ENCODE data around the gene KRTAP10-8.

The KRTAP10-8 gene

DNA sequence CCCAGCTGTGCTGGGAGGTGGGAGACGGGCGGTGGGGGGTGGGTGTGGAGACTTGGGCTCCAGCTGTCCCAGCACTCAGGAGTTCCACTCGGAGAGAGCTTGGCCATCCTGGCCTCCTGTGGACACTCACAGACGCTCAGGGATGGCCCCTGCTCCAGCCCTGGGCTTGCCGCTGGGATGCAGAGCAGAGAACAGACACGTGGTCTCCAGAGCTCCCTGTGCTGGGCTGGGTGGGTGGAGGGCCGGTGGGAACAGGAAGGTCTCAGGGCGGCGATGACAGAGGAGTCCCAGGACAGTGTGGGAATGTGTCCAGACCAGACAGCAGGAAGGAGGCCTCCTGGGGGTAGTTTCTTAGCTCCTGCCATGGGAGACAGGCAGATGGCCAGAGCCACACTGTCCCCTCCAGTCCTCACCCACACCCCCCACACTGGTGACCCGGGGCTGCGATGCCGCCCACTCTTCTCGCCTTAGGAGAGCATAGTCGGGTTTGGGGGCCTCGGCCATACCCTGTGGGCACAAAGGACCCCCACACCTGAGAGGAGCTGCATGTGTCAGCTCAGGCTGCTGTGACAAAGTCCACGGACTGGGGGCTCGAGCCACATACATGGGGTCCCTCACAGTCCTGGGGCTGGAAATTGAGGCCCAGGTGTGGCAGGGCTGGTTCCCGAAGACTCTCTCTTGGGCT, 17.0 kb downstream of the KRTAP10-8 start:
- Histone ChIP-seq H3K4me3 (ENCODE audit: low read length) (no peak overlapping the region), H3K23ac (ENCODE audit: low read length) (no peak overlapping the region), H3K4ac (ENCODE audit: low read depth, low read length) (no peak overlapping the region), H3K18ac (ENCODE audit: low read length) (no peak overlapping the region), H3K79me1 (ENCODE audit: low read length) (no peaks in the 10 kb centered on the region), H3K27me3 (ENCODE audit: insufficient read depth, low read length, poor library complexity) (no peaks in the 10 kb centered on the region), H3K4me1 (ENCODE audit: control insufficient read depth, low read depth, low read length) (no peaks in the 10 kb centered on the region), H3K4me2 (ENCODE audit: low read length) (no peak overlapping the region), H2BK120ac (ENCODE audit: low read depth, low read length) (no peak overlapping the region), H2AK5ac (ENCODE audit: low read length) (no peak overlapping the region), H3K79me2 (ENCODE audit: control insufficient read depth, insufficient read depth, low read length) (no peaks in the 10 kb centered on the region), H3K36me3 (ENCODE audit: control insufficient read depth, insufficient read depth, low read length) (no peaks in the 10 kb centered on the region), H2BK5ac (ENCODE audit: low read length) (no peak overlapping the region), H3K9ac (ENCODE audit: low read length) (no peak overlapping the region), H3K27ac (ENCODE audit: low read depth, low read length) (no peak overlapping the region), H4K8ac (ENCODE audit: low read depth, low read length) (no peak overlapping the region), H2BK15ac (replicated peaks; ENCODE audit: low read depth) (no peak overlapping the region), H3K56ac (ENCODE audit: low read length) (no peak overlapping the region), H4K5ac (ENCODE audit: low read length) (no peak overlapping the region)
- no peak for DNase-seq
- no CpG with 5 or more reads among the region's 18 CpGs for WGBS (ENCODE audit: extremely low coverage, insufficient coverage, low lambda C conversion rate)

DNA sequence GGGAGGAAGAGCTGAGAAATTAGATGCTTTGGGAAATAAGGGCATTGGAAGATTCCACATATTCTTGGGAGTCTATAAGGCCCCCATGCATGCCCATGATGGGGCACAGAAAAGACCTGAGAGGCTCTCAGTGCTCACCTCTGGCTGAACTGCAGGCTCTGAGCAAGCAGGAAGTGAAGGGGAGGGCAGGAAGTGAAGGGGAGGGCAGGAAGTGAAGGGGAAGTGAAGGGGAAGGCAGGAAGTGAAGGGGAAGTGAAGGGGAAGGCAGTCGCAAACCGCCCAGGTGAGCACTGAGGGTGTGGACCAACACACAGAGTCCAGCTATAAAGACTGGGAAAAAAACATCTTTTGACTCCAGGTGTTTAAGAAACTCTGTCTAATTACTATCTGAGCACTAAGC, 18.6 kb downstream of the KRTAP10-8 start:
- no peak overlapping the region for H3K4me3 ChIP-seq (ENCODE audit: low read length)
- no peak overlapping the region for H4K5ac ChIP-seq (ENCODE audit: low read length)
- no peaks in the 10 kb centered on the region for H3K27me3 ChIP-seq (ENCODE audit: insufficient read depth, low read length, poor library complexity)
- H3K79me1 ChIP-seq (ENCODE audit: low read length): no peaks in the 10 kb centered on the region
- DNase-seq: no peak
- H3K27ac ChIP-seq (ENCODE audit: low read depth, low read length): no peak overlapping the region
- no peak overlapping the region for H3K18ac ChIP-seq (ENCODE audit: low read length)
- no peak overlapping the region for H3K23ac ChIP-seq (ENCODE audit: low read length)
- H3K56ac ChIP-seq (ENCODE audit: low read length): no peak overlapping the region
- no peak overlapping the region for H2BK15ac ChIP-seq (replicated peaks; ENCODE audit: low read depth)
- no peak overlapping the region for H2BK5ac ChIP-seq (ENCODE audit: low read length)
- no CpG with 5 or more reads among the region's 2 CpGs for WGBS (ENCODE audit: extremely low coverage, insufficient coverage, low lambda C conversion rate)
- no peaks in the 10 kb centered on the region for H3K79me2 ChIP-seq (ENCODE audit: control insufficient read depth, insufficient read depth, low read length)
- H2BK120ac ChIP-seq (ENCODE audit: low read depth, low read length): no peak overlapping the region
- H3K4me2 ChIP-seq (ENCODE audit: low read length): no peak overlapping the region
- H3K4ac ChIP-seq (ENCODE audit: low read depth, low read length): no peak overlapping the region
- no peaks in the 10 kb centered on the region for H3K36me3 ChIP-seq (ENCODE audit: control insufficient read depth, insufficient read depth, low read length)
- H3K9ac ChIP-seq (ENCODE audit: low read length): no peak overlapping the region
- H3K4me1 ChIP-seq (ENCODE audit: control insufficient read depth, low read depth, low read length): no peaks in the 10 kb centered on the region
- H2AK5ac ChIP-seq (ENCODE audit: low read length): no peak overlapping the region
- no peak overlapping the region for H4K8ac ChIP-seq (ENCODE audit: low read depth, low read length)

- no peaks in the 10 kb centered on the region for H3K79me2 ChIP-seq (ENCODE audit: control insufficient read depth, insufficient read depth, low read length)
- H3K4me3 ChIP-seq (ENCODE audit: low read length): no peak overlapping the region
- H3K56ac ChIP-seq (ENCODE audit: low read length): no peak overlapping the region
- H3K9ac ChIP-seq (ENCODE audit: low read length): no peak overlapping the region
- no peak overlapping the region for H4K8ac ChIP-seq (ENCODE audit: low read depth, low read length)
- no peak overlapping the region for H3K27ac ChIP-seq (ENCODE audit: low read depth, low read length)
- H3K4ac ChIP-seq (ENCODE audit: low read depth, low read length): no peak overlapping the region
- no peaks in the 10 kb centered on the region for H3K27me3 ChIP-seq (ENCODE audit: insufficient read depth, low read length, poor library complexity)
- H3K4me2 ChIP-seq (ENCODE audit: low read length): no peak overlapping the region
- H3K4me1 ChIP-seq (ENCODE audit: control insufficient read depth, low read depth, low read length): no peaks in the 10 kb centered on the region
- H2BK5ac ChIP-seq (ENCODE audit: low read length): no peak overlapping the region
- no CpG with 5 or more reads among the region's 1 CpG for WGBS (ENCODE audit: extremely low coverage, insufficient coverage, low lambda C conversion rate)
- no peak overlapping the region for H3K18ac ChIP-seq (ENCODE audit: low read length)
- H4K5ac ChIP-seq (ENCODE audit: low read length): no peak overlapping the region
- H2BK120ac ChIP-seq (ENCODE audit: low read depth, low read length): no peak overlapping the region
- H3K23ac ChIP-seq (ENCODE audit: low read length): no peak overlapping the region
- DNase-seq: no peak
- H2BK15ac ChIP-seq (replicated peaks; ENCODE audit: low read depth): no peak overlapping the region
- no peaks in the 10 kb centered on the region for H3K36me3 ChIP-seq (ENCODE audit: control insufficient read depth, insufficient read depth, low read length)
- no peak overlapping the region for H2AK5ac ChIP-seq (ENCODE audit: low read length)
- H3K79me1 ChIP-seq (ENCODE audit: low read length): no peaks in the 10 kb centered on the region
Measured at GRCh38 chr21:44632067-44632466, 20.2 kb downstream of the KRTAP10-8 start.

- Histone ChIP-seq H2AK5ac (ENCODE audit: low read length) (no peak overlapping the region), H3K27me3 (ENCODE audit: insufficient read depth, low read length, poor library complexity) (no peaks in the 10 kb centered on the region), H3K79me1 (ENCODE audit: low read length) (no peaks in the 10 kb centered on the region), H2BK5ac (ENCODE audit: low read length) (no peak overlapping the region), H3K4me1 (ENCODE audit: control insufficient read depth, low read depth, low read length) (no peaks in the 10 kb centered on the region), H3K36me3 (ENCODE audit: control insufficient read depth, insufficient read depth, low read length) (no peaks in the 10 kb centered on the region), H4K8ac (ENCODE audit: low read depth, low read length) (no peak overlapping the region), H3K4me3 (ENCODE audit: low read length) (no peak overlapping the region), H3K9ac (ENCODE audit: low read length) (no peak overlapping the region), H3K4me2 (ENCODE audit: low read length) (no peak overlapping the region), H3K4ac (ENCODE audit: low read depth, low read length) (no peak overlapping the region), H3K79me2 (ENCODE audit: control insufficient read depth, insufficient read depth, low read length) (no peaks in the 10 kb centered on the region), H3K18ac (ENCODE audit: low read length) (no peak overlapping the region), H4K5ac (ENCODE audit: low read length) (no peak overlapping the region), H3K56ac (ENCODE audit: low read length) (no peak overlapping the region), H3K23ac (ENCODE audit: low read length) (no peak overlapping the region), H2BK15ac (replicated peaks; ENCODE audit: low read depth) (no peak overlapping the region), H3K27ac (ENCODE audit: low read depth, low read length) (no peak overlapping the region), H2BK120ac (ENCODE audit: low read depth, low read length) (no peak overlapping the region)
- WGBS (ENCODE audit: extremely low coverage, insufficient coverage, low lambda C conversion rate): no CpG with 5 or more reads among the region's 15 CpGs
- no peak for DNase-seq
Measured at GRCh38 chr21:44636209-44637017, 24.5 kb downstream of the KRTAP10-8 start.

- no peak within 1 kb of the TSS for H3K23ac ChIP-seq (ENCODE audit: low read length)
- H3K18ac ChIP-seq (ENCODE audit: low read length): no peak within 1 kb of the TSS
- H3K36me3 ChIP-seq (ENCODE audit: control insufficient read depth, insufficient read depth, low read length): no peaks in the 10 kb centered on the region
- no peaks in the 10 kb centered on the region for H3K4me1 ChIP-seq (ENCODE audit: control insufficient read depth, low read depth, low read length)
- DNase-seq: no peak
- no peak within 1 kb of the TSS for H3K4me2 ChIP-seq (ENCODE audit: low read length)
- H2AK5ac ChIP-seq (ENCODE audit: low read length): no peak within 1 kb of the TSS
- H3K27ac ChIP-seq (ENCODE audit: low read depth, low read length): no peak within 1 kb of the TSS
- H3K79me2 ChIP-seq (ENCODE audit: control insufficient read depth, insufficient read depth, low read length): no peaks in the 10 kb centered on the region
- H4K8ac ChIP-seq (ENCODE audit: low read depth, low read length): no peak within 1 kb of the TSS
- no peaks in the 10 kb centered on the region for H3K79me1 ChIP-seq (ENCODE audit: low read length)
- no CpG with 5 or more reads among the region's 21 CpGs for WGBS (ENCODE audit: extremely low coverage, insufficient coverage, low lambda C conversion rate)
- H2BK5ac ChIP-seq (ENCODE audit: low read length): no peak within 1 kb of the TSS
- H3K56ac ChIP-seq (ENCODE audit: low read length): no peak within 1 kb of the TSS
- no peak within 1 kb of the TSS for H2BK15ac ChIP-seq (replicated peaks; ENCODE audit: low read depth)
- no peak within 1 kb of the TSS for H3K4me3 ChIP-seq (ENCODE audit: low read length)
- no peak within 1 kb of the TSS for H4K5ac ChIP-seq (ENCODE audit: low read length)
- no peaks in the 10 kb centered on the region for H3K27me3 ChIP-seq (ENCODE audit: insufficient read depth, low read length, poor library complexity)
- H3K4ac ChIP-seq (ENCODE audit: low read depth, low read length): no peak within 1 kb of the TSS
- no peak within 1 kb of the TSS for H3K9ac ChIP-seq (ENCODE audit: low read length)
- H2BK120ac ChIP-seq (ENCODE audit: low read depth, low read length): no peak within 1 kb of the TSS
Measured at GRCh38 chr21:44637018-44637850, 25.4 kb downstream of the KRTAP10-8 start, which contains the start of gene KRTAP10-10. KRTAP10-10 (plus strand) TSS chr21:44637356; CDS start chr21:44637418, 62 bp downstream.

Data from mesendoderm (in vitro differentiated cells).